HL-60 (cell line): Measurements from ENCODE around the gene DIAPH2.

ENCODE experiments used
- SPI1 ChIP-seq: IDR thresholded peaks from 2 replicates; pipeline ENCODE4 v1.6.1; 2012; ENCODE audit warnings: low read depth, mild to moderate bottlenecking, borderline replicate concordance
- TF ChIP-seq, protein P1 (sequence below): IDR thresholded peaks from one replicate; pipeline ENCODE4 v1.5.1; 2011; ENCODE audit warnings: low read length, control low read depth, inconsistent platforms; ENCODE audit not compliant: insufficient read depth

DNA sequence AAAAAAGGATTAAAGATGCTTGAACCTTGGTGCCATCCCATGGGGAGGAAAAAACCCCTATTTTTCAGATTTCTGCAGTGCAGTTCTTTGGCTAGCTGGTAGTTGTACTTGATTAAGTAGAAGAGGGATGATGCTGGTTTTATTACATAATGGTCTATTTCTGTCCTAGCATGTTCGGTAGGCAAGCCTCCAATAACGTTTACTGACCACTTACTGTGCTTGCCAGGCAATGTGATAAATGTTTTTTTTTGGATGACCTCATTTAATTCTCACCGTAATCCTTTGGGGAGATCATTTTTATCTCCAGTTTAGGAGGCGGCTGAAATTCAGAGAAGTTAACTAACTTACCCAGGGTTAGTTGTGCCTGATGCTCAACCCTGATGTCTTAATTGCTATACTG is 106.9 kb downstream of the DIAPH2 start:
- TF ChIP-seq, protein P1, sequence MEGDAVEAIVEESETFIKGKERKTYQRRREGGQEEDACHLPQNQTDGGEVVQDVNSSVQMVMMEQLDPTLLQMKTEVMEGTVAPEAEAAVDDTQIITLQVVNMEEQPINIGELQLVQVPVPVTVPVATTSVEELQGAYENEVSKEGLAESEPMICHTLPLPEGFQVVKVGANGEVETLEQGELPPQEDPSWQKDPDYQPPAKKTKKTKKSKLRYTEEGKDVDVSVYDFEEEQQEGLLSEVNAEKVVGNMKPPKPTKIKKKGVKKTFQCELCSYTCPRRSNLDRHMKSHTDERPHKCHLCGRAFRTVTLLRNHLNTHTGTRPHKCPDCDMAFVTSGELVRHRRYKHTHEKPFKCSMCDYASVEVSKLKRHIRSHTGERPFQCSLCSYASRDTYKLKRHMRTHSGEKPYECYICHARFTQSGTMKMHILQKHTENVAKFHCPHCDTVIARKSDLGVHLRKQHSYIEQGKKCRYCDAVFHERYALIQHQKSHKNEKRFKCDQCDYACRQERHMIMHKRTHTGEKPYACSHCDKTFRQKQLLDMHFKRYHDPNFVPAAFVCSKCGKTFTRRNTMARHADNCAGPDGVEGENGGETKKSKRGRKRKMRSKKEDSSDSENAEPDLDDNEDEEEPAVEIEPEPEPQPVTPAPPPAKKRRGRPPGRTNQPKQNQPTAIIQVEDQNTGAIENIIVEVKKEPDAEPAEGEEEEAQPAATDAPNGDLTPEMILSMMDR, result no peak
- TF ChIP-seq SPI1, result no peak
